Mammary epithelial cell (primary cell): ENCODE results near the gene TBCC.

Experiments used
- EZH2 ChIP-seq: IDR thresholded peaks from 2 replicates; pipeline ENCODE4 v1.6.1; 2012; ENCODE audit warnings: low read length, inconsistent platforms, borderline replicate concordance
- TF ChIP-seq, protein P1 (sequence below), 2 donors: IDR thresholded peaks in 1 of 2; conservative IDR thresholded peaks in 1 of 2; 2 replicates each; pipeline ENCODE4 v1.5.1; 2011 to 2012; ENCODE audit warnings: inconsistent platforms in 2 of 2, low read length in 2 of 2, mild to moderate bottlenecking in 2 of 2, control low read depth in 1 of 2, low read depth in 1 of 2; ENCODE audit not compliant: insufficient read depth in 1 of 2; ENCODE audit errors: extremely low read depth in 1 of 2

DNA sequence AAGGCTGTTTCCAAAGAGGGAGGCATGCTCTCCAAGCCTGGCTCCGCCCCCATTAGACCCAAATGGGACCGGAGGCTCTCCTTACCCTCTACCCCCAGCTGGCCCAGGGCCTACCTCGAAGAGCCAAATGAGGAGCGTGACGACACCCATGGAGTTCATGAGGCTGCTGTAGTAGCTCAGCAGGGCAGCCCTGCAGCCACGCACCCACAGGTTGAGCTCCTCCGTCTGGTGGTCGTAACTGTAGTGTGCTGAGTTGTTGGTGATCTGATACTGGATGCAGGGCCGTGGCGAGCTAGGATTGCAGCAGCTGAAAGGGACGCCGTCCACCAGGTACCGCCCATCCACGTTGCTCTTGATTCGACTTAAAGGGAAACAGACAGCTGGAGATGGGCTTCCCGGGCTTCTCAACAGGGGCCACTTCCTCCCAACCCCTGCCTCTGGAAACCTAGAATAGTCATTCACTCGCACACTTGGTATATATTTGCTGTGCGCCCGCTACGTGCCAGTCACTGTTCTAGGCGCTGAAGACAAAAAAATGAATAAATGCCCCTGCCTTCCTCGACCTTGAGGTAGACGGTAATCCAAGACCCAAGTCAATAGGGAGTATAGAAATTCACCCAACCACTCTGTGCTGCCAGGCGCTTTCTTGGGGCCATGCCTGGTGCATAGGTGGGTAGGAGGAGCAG lies 41.5 kb downstream of the TBCC start:
- TF ChIP-seq, protein P1, sequence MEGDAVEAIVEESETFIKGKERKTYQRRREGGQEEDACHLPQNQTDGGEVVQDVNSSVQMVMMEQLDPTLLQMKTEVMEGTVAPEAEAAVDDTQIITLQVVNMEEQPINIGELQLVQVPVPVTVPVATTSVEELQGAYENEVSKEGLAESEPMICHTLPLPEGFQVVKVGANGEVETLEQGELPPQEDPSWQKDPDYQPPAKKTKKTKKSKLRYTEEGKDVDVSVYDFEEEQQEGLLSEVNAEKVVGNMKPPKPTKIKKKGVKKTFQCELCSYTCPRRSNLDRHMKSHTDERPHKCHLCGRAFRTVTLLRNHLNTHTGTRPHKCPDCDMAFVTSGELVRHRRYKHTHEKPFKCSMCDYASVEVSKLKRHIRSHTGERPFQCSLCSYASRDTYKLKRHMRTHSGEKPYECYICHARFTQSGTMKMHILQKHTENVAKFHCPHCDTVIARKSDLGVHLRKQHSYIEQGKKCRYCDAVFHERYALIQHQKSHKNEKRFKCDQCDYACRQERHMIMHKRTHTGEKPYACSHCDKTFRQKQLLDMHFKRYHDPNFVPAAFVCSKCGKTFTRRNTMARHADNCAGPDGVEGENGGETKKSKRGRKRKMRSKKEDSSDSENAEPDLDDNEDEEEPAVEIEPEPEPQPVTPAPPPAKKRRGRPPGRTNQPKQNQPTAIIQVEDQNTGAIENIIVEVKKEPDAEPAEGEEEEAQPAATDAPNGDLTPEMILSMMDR (conservative IDR thresholded peaks at IDR 0.05 in 1 of 2, IDR thresholded peaks at IDR 0.05 in 1 of 2; ENCODE audit: extremely low read depth in 1 of 2, insufficient read depth in 1 of 2, low read depth in 1 of 2, low read length in 2 of 2): no peak
- TF ChIP-seq EZH2: no peak
